ENCODE results near the gene PRELID3B.

PRELID3B gene

DNA sequence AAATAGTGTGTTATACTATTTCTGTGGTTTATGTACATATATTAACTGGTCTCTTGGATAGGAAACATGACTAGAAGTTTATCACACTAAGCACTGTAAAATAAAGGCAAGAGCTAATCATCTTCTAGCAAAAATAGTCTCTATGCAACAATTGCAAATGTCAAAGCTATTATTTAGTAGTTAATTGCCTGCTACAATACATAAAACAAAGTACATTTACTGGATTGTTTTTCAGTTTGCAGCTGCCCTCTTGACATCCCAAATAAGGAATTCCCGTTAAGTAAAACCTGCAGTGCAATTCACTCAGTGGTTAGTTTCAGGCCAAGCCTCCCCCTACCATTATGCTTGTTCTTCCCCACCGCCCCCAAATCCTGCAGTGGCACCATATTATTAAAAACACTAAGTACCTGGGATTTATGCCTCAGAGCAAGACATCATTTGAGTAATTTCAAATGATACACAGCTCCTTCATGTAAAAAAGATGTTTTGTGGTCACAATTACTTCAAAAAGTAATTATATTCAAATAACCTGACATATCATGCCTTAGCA, 8.9 kb downstream of the PRELID3B start:
- H3K4me3 ChIP-seq (ENCODE audit: low read depth, low read length), result no peak overlapping the region
- no peak for DNase-seq
- peaks cover 41% of the 10 kb centered on the region for H3K36me3 ChIP-seq (replicated peaks)
- no peak overlapping the region for H3K27ac ChIP-seq
- H3K27me3 ChIP-seq (replicated peaks), result no peaks in the 10 kb centered on the region
- TF ChIP-seq, protein P1, sequence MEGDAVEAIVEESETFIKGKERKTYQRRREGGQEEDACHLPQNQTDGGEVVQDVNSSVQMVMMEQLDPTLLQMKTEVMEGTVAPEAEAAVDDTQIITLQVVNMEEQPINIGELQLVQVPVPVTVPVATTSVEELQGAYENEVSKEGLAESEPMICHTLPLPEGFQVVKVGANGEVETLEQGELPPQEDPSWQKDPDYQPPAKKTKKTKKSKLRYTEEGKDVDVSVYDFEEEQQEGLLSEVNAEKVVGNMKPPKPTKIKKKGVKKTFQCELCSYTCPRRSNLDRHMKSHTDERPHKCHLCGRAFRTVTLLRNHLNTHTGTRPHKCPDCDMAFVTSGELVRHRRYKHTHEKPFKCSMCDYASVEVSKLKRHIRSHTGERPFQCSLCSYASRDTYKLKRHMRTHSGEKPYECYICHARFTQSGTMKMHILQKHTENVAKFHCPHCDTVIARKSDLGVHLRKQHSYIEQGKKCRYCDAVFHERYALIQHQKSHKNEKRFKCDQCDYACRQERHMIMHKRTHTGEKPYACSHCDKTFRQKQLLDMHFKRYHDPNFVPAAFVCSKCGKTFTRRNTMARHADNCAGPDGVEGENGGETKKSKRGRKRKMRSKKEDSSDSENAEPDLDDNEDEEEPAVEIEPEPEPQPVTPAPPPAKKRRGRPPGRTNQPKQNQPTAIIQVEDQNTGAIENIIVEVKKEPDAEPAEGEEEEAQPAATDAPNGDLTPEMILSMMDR (IDR thresholded peaks at IDR 0.05; ENCODE audit: low read depth, low read length, missing control alignments), result no peak
- in situ Hi-C loops (cut with HindIII; ENCODE audit: low pct_ligation_motif_present, low sequenced_read_pairs), result no loop called here

DNA sequence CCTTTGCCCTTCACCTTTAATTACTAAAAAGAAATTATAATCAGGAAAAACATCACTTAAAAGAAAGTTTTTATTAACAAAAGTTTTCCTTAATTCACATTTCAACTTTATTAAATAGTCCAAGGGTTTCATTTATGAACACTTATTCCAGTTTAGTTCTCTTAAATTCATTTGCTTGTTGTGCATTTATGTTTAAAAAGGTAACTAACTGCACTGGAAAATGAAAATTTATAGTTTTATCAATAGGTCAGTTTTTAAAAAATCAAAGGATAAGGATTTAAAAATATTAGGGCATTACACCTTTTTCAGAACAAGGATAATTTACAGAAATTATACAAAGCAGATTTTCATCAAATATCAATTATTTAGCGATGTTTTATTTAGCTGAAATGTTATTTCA, 9.5 kb downstream of the PRELID3B start:
- H3K27me3 ChIP-seq (replicated peaks), result no peaks in the 10 kb centered on the region
- no peak overlapping the region for H3K27ac ChIP-seq
- peaks cover 42% of the 10 kb centered on the region for H3K36me3 ChIP-seq (replicated peaks)
- TF ChIP-seq, protein P1 (IDR thresholded peaks at IDR 0.05; ENCODE audit: low read depth, low read length, missing control alignments), result no peak
- DNase-seq, result no peak
- H3K4me3 ChIP-seq (ENCODE audit: low read depth, low read length), result peak overlapping the region; percentile 72
- in situ Hi-C loops (cut with HindIII; ENCODE audit: low pct_ligation_motif_present, low sequenced_read_pairs), result no loop called here

DNA sequence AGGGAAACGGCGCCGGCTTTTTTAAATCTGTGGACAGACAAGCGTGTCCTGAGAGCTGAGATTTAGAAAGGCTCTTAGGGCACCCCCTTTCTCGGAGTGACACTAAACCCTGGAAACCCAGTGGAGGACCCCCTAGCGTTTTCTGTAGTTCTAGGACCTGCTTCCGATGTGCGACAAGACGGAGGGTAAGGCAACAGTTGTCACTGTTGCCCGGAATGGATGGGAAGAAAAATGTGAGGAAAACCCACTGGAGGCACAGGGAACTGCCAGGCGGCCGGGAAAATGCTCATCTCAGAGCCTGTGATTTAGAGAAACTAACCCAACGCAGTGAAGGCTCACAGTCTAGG, 9.9 kb downstream of the PRELID3B start:
- Histone ChIP-seq H3K27me3 (replicated peaks) (no peaks in the 10 kb centered on the region), H3K36me3 (replicated peaks) (peaks cover 38% of the 10 kb centered on the region), H3K27ac (peak overlapping the region; percentile 50), H3K4me3 (ENCODE audit: low read depth, low read length) (peak overlapping the region; percentile 72)
- TF ChIP-seq, protein P1 (IDR thresholded peaks at IDR 0.05; ENCODE audit: low read depth, low read length, missing control alignments), result peak; percentile 46
- in situ Hi-C loops (cut with HindIII; ENCODE audit: low pct_ligation_motif_present, low sequenced_read_pairs), result no loop called here
- no peak for DNase-seq

DNA sequence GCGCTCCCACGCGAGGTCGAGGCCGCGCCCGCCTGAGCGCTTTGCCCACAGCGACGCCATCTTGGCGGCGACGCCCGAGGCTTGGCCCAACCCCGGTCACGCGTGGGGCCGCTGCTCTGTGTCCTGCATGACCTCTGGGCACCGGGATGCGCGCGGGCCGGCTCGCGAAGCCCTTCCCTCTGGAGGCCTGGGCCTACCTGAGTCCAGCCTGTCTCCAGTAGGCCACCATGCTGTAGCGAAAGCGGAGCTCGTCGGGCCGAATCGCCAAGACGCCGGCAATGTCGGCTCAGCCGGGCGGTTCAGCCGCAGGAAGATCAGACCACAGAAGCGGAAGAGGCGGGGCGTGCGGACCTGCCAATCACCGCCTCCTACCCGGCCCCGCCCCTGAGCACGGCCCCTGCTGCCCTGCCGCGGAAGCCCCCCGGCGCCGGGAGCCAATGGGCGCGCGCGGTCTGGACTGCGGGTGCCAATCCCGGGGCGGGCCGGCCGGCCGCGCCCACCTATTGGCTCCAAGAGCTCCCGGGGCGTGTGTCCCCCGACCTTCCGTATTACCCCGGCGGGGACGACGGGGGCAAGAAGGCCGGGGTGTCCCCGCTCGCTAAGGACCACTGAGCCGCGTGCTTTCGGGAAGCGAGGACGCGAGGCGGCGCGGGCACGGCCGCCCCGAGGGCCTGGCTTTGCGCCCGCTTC, 10.4 kb downstream of the PRELID3B start, which contains the start of gene ATP5F1E:
Gene ATP5F1E, minus strand, starts transcription at position 313 of the 690 bp plus-strand sequence. Its CDS starts 84 bp downstream, at position 229.
- peak within 1 kb of the TSS; percentile 89 for H3K4me3 ChIP-seq (ENCODE audit: low read depth, low read length)
- no peaks in the 10 kb centered on the region for H3K27me3 ChIP-seq (replicated peaks)
- peaks cover 37% of the 10 kb centered on the region for H3K36me3 ChIP-seq (replicated peaks)
- TF ChIP-seq, protein P1 (IDR thresholded peaks at IDR 0.05; ENCODE audit: low read depth, low read length, missing control alignments), result no peak
- DNase-seq, result peak; percentile 93
- peak within 1 kb of the TSS; percentile 69 for H3K27ac ChIP-seq
- in situ Hi-C loops (cut with HindIII; ENCODE audit: low pct_ligation_motif_present, low sequenced_read_pairs), result no loop called here

DNA sequence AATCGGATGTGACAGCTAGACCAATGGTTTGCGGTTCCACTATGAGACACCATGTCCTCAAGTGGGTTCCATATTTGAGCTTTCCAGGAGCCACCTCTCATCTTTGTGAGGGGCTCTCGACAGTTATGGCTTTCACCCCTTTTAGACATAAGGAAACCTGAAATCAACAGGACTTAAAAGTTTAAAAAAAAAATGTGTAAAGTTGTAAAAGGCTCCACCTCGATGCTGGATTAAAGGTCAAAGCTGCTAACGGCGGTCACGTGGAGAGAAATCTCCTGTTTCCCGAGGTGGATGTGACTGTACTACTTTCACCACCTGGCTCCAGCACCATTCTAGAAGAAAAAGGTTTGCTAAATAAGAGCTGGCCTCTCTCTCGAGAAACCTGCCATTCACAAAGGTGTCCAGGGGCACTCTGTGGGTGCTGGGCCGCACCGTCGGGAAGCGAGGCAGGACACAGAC, 11.0 kb downstream of the PRELID3B start:
- Histone ChIP-seq H3K36me3 (replicated peaks) (peaks cover 33% of the 10 kb centered on the region), H3K27me3 (replicated peaks) (no peaks in the 10 kb centered on the region), H3K4me3 (ENCODE audit: low read depth, low read length) (peak overlapping the region; percentile 89), H3K27ac (peak overlapping the region; percentile 69)
- TF ChIP-seq, protein P1 (IDR thresholded peaks at IDR 0.05; ENCODE audit: low read depth, low read length, missing control alignments), result no peak
- in situ Hi-C loops (cut with HindIII; ENCODE audit: low pct_ligation_motif_present, low sequenced_read_pairs), result no loop called here
- DNase-seq, result no peak

Measured in brain microvascular endothelial cell (primary cell).